Neural crest cell (in vitro differentiated cells): ENCODE measurements around the gene OR2AT4. TPM values are rescaled to one million over a fixed set of nuclear protein-coding genes. Genes with fewer than 3 reads are reported as not detected.
A peak's percentile ranks its signal among the peaks of the same experiment; 100 is the strongest.

Experiments used
- DNase-seq: peaks from one replicate; pipeline ENCODE4 v3.0.0; 2021; ENCODE audit warnings: low read depth, mixed read lengths, low spot score
- H3K27ac Mint-ChIP-seq: one replicate; pipeline ENCODE4 v1.8.0; 2021; ENCODE audit warnings: mild to moderate bottlenecking, mixed read lengths; ENCODE audit not compliant: unreplicated experiment
- H3K27me3 Mint-ChIP-seq: 2 replicates; pipeline ENCODE4 v1.8.0; 2021; ENCODE audit warnings: low read depth, mild to moderate bottlenecking, mixed read lengths
- H3K36me3 Mint-ChIP-seq: 2 replicates; pipeline ENCODE4 v1.8.0; 2021; ENCODE audit warnings: low read depth, mild to moderate bottlenecking, mixed read lengths
- H3K4me1 Mint-ChIP-seq: 2 replicates; pipeline ENCODE4 v1.8.0; 2021; ENCODE audit warnings: mixed read lengths
- H3K4me3 Mint-ChIP-seq: one replicate; pipeline ENCODE4 v1.8.0; 2021; ENCODE audit warnings: mild to moderate bottlenecking, mixed read lengths
- H3K9me3 Mint-ChIP-seq: 2 replicates; pipeline ENCODE4 v1.8.0; 2021; ENCODE audit warnings: mixed read lengths
- CTCF ChIP-seq: fragments of 200-600 bp; sonication (generic); conservative IDR thresholded peaks from 2 replicates; pipeline ENCODE4 v1.5.0; 2021; ENCODE audit warnings: antibody characterized with exemption, mild to moderate bottlenecking
- total RNA-seq: library from RNA; stranded (reverse); gene quantifications from 2 replicates; pipeline ENCODE4 v1.2.1, GENCODE V29; 2021

The OR2AT4 gene
- total RNA-seq, 1 donor from 2014 or later, result not detected

GRCh38 chr11:75133976-75134375, 37.3 kb upstream of the OR2AT4 start:
- Mint-ChIP-seq H3K4me1 (peaks cover 8% of the 10 kb centered on the region), H3K9me3 (peaks cover 7% of the 10 kb centered on the region), H3K4me3 (no peak overlapping the region), H3K27me3 (peaks cover 4% of the 10 kb centered on the region), H3K27ac (peak overlapping the region; percentile 68), H3K36me3 (no peaks in the 10 kb centered on the region)
- no peak for DNase-seq
- TF ChIP-seq CTCF, result no peak

- TF ChIP-seq CTCF, result no peak
- H3K4me3 Mint-ChIP-seq, result no peak overlapping the region
- peak overlapping the region; percentile 47 for H3K27ac Mint-ChIP-seq
- no peak for DNase-seq
- H3K4me1 Mint-ChIP-seq, result peaks cover 8% of the 10 kb centered on the region
- peaks cover 8% of the 10 kb centered on the region for H3K27me3 Mint-ChIP-seq
- H3K36me3 Mint-ChIP-seq, result no peaks in the 10 kb centered on the region
- peaks cover 7% of the 10 kb centered on the region for H3K9me3 Mint-ChIP-seq
Measured at GRCh38 chr11:75132080-75132479, 35.4 kb upstream of the OR2AT4 start.

GRCh38 chr11:75126564-75126963, 29.9 kb upstream of the OR2AT4 start:
- H3K36me3 Mint-ChIP-seq, result no peaks in the 10 kb centered on the region
- no peaks in the 10 kb centered on the region for H3K4me1 Mint-ChIP-seq
- peaks cover 15% of the 10 kb centered on the region for H3K27me3 Mint-ChIP-seq
- no peak for TF ChIP-seq CTCF
- no peak overlapping the region for H3K27ac Mint-ChIP-seq
- H3K9me3 Mint-ChIP-seq, result peaks cover 7% of the 10 kb centered on the region
- no peak overlapping the region for H3K4me3 Mint-ChIP-seq
- DNase-seq, result no peak

- no peak overlapping the region for H3K27ac Mint-ChIP-seq
- H3K4me1 Mint-ChIP-seq, result no peaks in the 10 kb centered on the region
- peaks cover 16% of the 10 kb centered on the region for H3K9me3 Mint-ChIP-seq
Measured at GRCh38 chr11:75118577-75118976, 21.9 kb upstream of the OR2AT4 start.

GRCh38 chr11:75114465-75114864, 17.8 kb upstream of the OR2AT4 start:
- no peak for DNase-seq
- no peak overlapping the region for H3K27ac Mint-ChIP-seq
- H3K4me1 Mint-ChIP-seq, result no peaks in the 10 kb centered on the region
- H3K27me3 Mint-ChIP-seq, result peaks cover 5% of the 10 kb centered on the region
- no peak for TF ChIP-seq CTCF
- H3K36me3 Mint-ChIP-seq, result peaks cover 4% of the 10 kb centered on the region
- peaks cover 22% of the 10 kb centered on the region for H3K9me3 Mint-ChIP-seq
- H3K4me3 Mint-ChIP-seq, result no peak overlapping the region

More at GRCh38 chr11:75118577-75118976, 21.9 kb upstream of the OR2AT4 start:
- no peak for TF ChIP-seq CTCF
- peaks cover 16% of the 10 kb centered on the region for H3K27me3 Mint-ChIP-seq
- no peak for DNase-seq
- H3K36me3 Mint-ChIP-seq, result peaks cover 4% of the 10 kb centered on the region
- no peak overlapping the region for H3K4me3 Mint-ChIP-seq

- Mint-ChIP-seq H3K36me3 (peaks cover 4% of the 10 kb centered on the region), H3K27me3 (peaks cover 3% of the 10 kb centered on the region), H3K27ac (no peak overlapping the region), H3K9me3 (peaks cover 19% of the 10 kb centered on the region), H3K4me1 (no peaks in the 10 kb centered on the region), H3K4me3 (no peak overlapping the region)
- no peak for DNase-seq
- TF ChIP-seq CTCF, result no peak
Measured at GRCh38 chr11:75113030-75113429, 16.4 kb upstream of the OR2AT4 start.
